MG63 (cell line): ENCODE results near the gene ZDHHC8. TPM values are rescaled to one million over a fixed set of nuclear protein-coding genes. Genes with fewer than 3 reads are reported as not detected.

ENCODE experiments used
- DNase-seq: peaks from one replicate; pipeline ENCODE4 v3.0.0-alpha.2; 2020
- H3K27me3 ChIP-seq: fragments of 250-450 bp; sonication (Bioruptor Pico); 2 replicates; pipeline ENCODE4 v1.5.1; 2020; ENCODE audit warnings: mild to moderate bottlenecking, moderate library complexity
- H3K36me3 ChIP-seq: fragments of 250-450 bp; sonication (Bioruptor Pico); 2 replicates; pipeline ENCODE4 v1.5.1; 2020; ENCODE audit warnings: mild to moderate bottlenecking, moderate library complexity
- H3K4me3 ChIP-seq: fragments of 250-450 bp; sonication (Bioruptor Pico); 2 replicates; pipeline ENCODE4 v1.5.1; 2020; ENCODE audit warnings: mild to moderate bottlenecking, moderate library complexity
- H3K9me3 ChIP-seq: fragments of 250-450 bp; sonication (Bioruptor Pico); 2 replicates; pipeline ENCODE4 v1.5.1; 2020; ENCODE audit warnings: mild to moderate bottlenecking, moderate library complexity
- total RNA-seq: library from RNA; depleted of rRNA; stranded (reverse); fragments of >200 nt; shearing (Covaris generic); gene quantifications from 2 replicates; pipeline ENCODE4 v1.2.3, GENCODE V29; 2014; ENCODE audit warnings: low replicate concordance

The ZDHHC8 gene
- total RNA-seq, 1 experiment from 2014 or later, result 9.6 TPM

- no peaks in the 10 kb centered on the region for H3K27me3 ChIP-seq
- no peaks in the 10 kb centered on the region; the same call in 1 of the 2 replicates for H3K9me3 ChIP-seq
- H3K36me3 ChIP-seq, result peaks cover 98% of the 10 kb centered on the region
- DNase-seq, result no peak
- H3K4me3 ChIP-seq, result no peak overlapping the region
Observed at GRCh38 chr22:20092477-20092854, 39.1 kb upstream of the ZDHHC8 start.

DNA sequence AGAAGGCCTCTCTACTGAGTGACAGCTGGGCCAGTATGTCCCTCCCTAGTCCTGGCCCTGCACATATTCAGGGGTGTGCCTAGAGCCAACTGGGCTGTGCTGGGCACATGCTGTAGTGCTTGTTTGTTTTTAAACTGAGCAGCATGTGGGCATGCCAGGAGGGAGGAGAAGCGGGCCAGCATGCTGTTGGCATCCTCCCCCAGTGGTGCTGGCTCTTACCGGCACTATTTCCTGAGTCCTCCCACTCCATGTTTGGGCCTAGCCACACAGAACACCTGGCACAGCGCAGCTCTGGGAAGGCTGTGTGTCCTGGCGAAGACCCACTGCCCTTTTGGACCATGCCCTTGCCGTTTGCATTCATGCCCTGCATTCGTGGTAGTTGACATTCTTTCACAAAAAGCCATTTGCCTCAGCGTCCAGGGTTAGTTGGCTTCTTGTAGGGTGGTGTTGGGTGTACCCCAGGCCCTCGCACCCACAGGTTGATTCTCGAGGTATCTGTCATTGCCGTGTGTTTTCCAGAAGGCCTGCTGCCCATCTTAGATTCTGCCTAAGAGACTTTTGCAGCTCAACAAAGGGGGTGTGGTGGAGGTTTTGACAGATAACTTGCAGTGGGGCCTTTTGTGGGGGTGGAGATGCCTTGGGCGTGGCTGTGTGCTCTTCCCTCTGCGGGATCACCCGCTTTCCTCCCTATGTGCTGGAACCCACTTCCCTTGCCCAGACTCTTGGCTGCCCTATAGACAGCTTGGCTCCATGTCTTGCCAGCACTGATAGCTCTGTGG, 38.0 kb upstream of the ZDHHC8 start:
- Histone ChIP-seq H3K9me3 (no peaks in the 10 kb centered on the region; the same call in 1 of the 2 replicates), H3K27me3 (no peaks in the 10 kb centered on the region), H3K36me3 (peaks cover 97% of the 10 kb centered on the region), H3K4me3 (no peak overlapping the region)
- peak; percentile 50 for DNase-seq

GRCh38 chr22:20094197-20094807, 37.3 kb upstream of the ZDHHC8 start:
- H3K36me3 ChIP-seq, result peaks cover 98% of the 10 kb centered on the region

DNA sequence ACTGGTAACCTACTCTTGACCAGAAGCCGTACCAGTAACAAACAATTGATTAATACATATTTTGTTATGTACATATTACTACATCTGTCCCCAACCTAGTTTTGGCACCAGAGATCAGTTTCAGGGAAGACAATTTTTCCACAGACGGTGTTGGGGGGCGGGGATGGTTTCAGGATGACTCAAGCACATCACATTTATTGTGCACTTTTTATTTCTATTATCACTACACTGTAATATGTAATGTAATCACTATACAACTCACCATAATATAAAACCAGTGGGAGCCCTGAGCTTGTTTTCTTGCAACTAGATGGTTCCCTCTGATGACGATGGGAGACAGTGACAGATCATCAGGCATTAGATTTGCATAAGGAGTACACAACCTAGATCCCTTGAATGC, 36.1 kb upstream of the ZDHHC8 start:
- Histone ChIP-seq H3K27me3 (no peaks in the 10 kb centered on the region), H3K9me3 (no peaks in the 10 kb centered on the region; the same call in 1 of the 2 replicates), H3K36me3 (peaks cover 98% of the 10 kb centered on the region), H3K4me3 (no peak overlapping the region)
- no peak for DNase-seq

More at GRCh38 chr22:20094197-20094807, 37.3 kb upstream of the ZDHHC8 start:
- DNase-seq, result no peak
- Histone ChIP-seq H3K27me3 (no peaks in the 10 kb centered on the region), H3K9me3 (no peaks in the 10 kb centered on the region; the same call in 1 of the 2 replicates), H3K4me3 (no peak overlapping the region)

DNA sequence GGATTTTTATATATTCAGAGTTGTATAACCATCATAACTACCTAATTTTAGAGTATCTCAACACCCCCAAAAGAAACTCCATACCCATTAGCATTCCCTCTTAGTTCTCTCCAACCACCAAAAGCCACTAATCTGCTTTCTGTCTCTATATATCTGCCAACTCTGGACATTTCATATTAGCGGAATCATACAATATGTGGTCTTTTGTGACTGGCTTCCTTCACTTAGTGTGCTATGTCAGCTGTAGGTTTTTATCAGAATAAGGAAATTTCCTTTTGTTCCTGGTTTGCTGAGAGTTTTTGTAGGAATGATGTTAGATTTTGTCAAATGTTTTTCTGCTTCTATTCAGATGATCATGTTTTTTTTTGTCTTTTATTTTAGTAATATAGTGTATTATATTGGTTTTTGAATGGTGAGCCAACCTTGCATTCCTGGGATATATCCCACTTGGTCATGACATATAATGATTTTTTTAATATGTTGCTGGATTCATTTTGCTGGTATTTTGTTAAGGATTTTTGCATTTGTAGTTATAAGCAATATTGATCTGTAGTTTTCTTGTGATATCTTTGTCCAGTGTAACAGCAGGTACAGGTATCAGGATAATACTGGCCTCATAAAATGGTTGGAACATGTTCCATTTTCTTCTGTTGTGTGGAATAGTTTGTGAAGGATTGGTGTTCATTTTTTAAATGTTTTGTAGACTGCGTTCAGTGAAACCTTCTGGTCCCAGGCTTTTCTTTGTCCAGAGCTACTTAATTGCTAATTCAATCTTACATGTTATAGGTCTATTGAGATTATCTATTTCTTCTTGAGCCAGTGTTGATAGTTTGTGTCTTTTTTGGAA, 34.8 kb upstream of the ZDHHC8 start:
- peaks cover 98% of the 10 kb centered on the region for H3K36me3 ChIP-seq
- DNase-seq, result no peak
- H3K4me3 ChIP-seq, result no peak overlapping the region

DNA sequence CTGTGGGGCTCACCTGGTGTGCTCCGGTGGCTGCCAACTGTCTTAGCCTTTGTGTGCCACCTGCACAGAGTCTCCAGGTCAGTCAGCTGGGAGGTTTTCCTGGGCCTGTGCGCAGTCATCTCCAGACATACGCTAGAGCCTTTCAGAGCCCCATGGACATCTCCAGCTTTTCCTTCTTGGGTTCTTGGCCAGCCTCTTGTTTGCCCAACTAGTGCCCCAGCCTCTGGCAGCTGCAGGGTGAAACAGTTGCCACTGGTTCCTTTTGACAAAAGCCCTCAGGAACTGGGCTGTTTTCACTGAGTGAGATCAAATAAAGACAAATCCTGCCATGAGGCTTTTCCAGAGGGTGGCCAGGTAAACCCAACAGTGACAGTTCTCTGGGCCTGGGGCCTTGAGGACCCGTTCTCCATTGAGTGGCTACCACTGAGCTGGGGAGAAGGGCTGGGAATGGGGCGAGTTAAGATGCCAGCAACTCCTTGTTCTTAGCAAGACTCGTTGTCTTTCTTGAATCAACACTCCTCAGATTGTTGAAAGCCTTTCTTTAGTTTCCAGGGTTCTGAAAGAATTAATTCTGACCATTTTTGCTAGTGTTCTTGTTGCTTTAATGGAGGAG, 32.4 kb upstream of the ZDHHC8 start:
- Histone ChIP-seq H3K27me3 (no peaks in the 10 kb centered on the region), H3K36me3 (peaks cover 93% of the 10 kb centered on the region), H3K9me3 (no peaks in the 10 kb centered on the region; the same call in 1 of the 2 replicates), H3K4me3 (no peak overlapping the region)
- DNase-seq, result no peak

More for the DNA sequence above, 34.8 kb upstream of the ZDHHC8 start:
- no peaks in the 10 kb centered on the region; the same call in 1 of the 2 replicates for H3K9me3 ChIP-seq
- H3K27me3 ChIP-seq, result no peaks in the 10 kb centered on the region

DNA sequence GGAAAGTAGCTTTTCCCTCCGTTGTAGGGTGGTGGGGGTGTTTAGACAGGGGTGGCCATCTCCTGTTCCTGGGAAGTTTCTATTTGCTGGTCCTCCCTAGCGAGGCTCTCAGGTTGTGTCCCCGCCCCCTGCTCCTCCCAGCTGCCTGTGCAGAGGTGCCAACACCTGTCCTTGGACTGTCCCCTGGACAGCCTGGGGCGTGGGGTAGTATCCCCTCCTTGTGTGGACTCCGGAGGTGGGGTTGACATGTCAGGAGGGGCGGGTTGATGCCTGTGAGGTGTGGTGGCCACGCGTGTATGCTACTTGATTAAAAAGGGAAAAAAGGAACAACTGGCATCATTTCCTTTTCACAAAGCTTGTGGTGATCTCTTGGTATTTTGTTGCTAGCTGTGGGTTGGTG, 30.0 kb upstream of the ZDHHC8 start:
- Histone ChIP-seq H3K4me3 (no peak overlapping the region), H3K27me3 (no peaks in the 10 kb centered on the region), H3K36me3 (peaks cover 93% of the 10 kb centered on the region), H3K9me3 (no peaks in the 10 kb centered on the region; the same call in 1 of the 2 replicates)
- no peak for DNase-seq

- peaks cover 93% of the 10 kb centered on the region for H3K36me3 ChIP-seq
- no peaks in the 10 kb centered on the region for H3K27me3 ChIP-seq
- no peak for DNase-seq
- H3K9me3 ChIP-seq, result no peaks in the 10 kb centered on the region
- H3K4me3 ChIP-seq, result no peak overlapping the region
Observed at GRCh38 chr22:20102203-20102780, 29.3 kb upstream of the ZDHHC8 start.

GRCh38 chr22:20105456-20106204, 26.0 kb upstream of the ZDHHC8 start:
- no peaks in the 10 kb centered on the region for H3K9me3 ChIP-seq
- H3K36me3 ChIP-seq, result peaks cover 91% of the 10 kb centered on the region
- H3K4me3 ChIP-seq, result no peak overlapping the region
- H3K27me3 ChIP-seq, result no peaks in the 10 kb centered on the region
- DNase-seq, result no peak

GRCh38 chr22:20106205-20106848, 25.3 kb upstream of the ZDHHC8 start:
- DNase-seq, result no peak
- peaks cover 88% of the 10 kb centered on the region for H3K36me3 ChIP-seq
- no peak overlapping the region for H3K4me3 ChIP-seq

GRCh38 chr22:20106849-20107237, 24.8 kb upstream of the ZDHHC8 start:
- H3K36me3 ChIP-seq, result peaks cover 84% of the 10 kb centered on the region
- H3K27me3 ChIP-seq, result no peaks in the 10 kb centered on the region
- no peak for DNase-seq
- no peaks in the 10 kb centered on the region for H3K9me3 ChIP-seq
- H3K4me3 ChIP-seq, result no peak overlapping the region

More at GRCh38 chr22:20106205-20106848, 25.3 kb upstream of the ZDHHC8 start:
- no peaks in the 10 kb centered on the region for H3K27me3 ChIP-seq
- H3K9me3 ChIP-seq, result no peaks in the 10 kb centered on the region

DNA sequence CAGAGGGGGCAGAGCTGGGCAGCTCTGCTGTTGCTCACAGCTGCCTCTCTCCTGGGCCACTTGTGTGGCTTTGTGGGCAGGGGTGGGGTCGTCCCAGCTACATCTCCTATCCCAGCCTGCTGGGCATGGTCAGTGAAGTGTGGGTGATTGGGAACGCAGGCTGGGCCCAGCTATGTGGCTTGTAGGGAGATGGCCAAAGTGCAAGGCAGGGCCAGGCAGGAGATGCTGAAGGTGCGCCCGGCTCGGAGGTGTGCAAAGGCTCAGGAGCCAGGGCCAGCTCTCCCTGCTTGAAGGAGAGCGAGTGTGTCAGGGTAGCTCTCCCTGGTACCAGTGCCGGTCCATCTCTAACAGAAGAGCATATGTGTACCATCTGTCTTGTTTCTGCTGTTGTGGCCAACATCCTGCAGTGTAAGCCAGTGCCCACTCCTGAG, 24.1 kb upstream of the ZDHHC8 start:
- no peak for DNase-seq
- peaks cover 83% of the 10 kb centered on the region for H3K36me3 ChIP-seq
- H3K9me3 ChIP-seq, result no peaks in the 10 kb centered on the region
- no peaks in the 10 kb centered on the region for H3K27me3 ChIP-seq
- no peak overlapping the region for H3K4me3 ChIP-seq

DNA sequence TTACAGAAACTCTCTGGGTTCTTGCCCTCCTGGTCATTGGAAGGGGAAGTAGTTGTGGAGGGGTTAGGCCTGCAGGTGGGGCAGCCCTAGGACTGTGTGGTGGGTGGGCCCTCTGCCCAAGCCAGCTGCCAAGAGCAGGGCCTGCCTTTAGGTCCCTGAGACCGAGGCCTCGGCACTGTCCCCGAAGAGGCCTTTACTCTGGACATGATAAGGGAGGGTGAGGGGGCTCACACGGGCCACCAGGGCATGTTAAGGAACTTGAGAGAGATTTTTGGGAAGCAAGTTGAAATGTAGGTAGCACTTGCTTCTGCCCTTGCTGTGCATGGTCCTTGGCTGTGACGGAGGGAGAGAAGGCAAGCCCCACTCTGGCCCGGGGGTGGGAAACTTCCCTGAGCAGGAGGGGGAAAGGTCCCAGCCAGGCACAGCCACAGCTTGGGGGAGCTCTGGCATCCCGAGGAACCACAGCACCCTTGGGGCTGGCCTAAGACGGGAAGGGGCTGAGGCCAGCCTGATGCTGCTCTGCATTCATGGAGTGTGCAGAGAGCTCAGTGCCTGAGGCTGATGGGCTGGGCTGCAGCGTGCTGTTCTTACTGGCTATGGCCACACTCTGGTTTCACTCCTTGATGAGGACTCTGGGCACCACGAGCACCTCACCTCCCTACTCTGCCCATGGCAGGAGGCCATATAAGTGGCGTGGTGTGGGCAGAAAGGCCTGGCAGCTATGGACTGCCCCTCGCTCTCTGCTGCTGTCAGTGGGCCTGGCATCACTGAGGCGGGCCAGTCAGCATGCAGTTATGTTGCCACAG, 23.4 kb upstream of the ZDHHC8 start:
- no peaks in the 10 kb centered on the region for H3K27me3 ChIP-seq
- H3K4me3 ChIP-seq, result no peak overlapping the region
- H3K9me3 ChIP-seq, result no peaks in the 10 kb centered on the region
- H3K36me3 ChIP-seq, result peaks cover 84% of the 10 kb centered on the region
- DNase-seq, result no peak

GRCh38 chr22:20108757-20109230, 22.8 kb upstream of the ZDHHC8 start:
- Histone ChIP-seq H3K9me3 (no peaks in the 10 kb centered on the region), H3K27me3 (no peaks in the 10 kb centered on the region), H3K4me3 (no peak overlapping the region), H3K36me3 (peaks cover 83% of the 10 kb centered on the region)
- no peak for DNase-seq
